HG02588 (cell line): ENCODE measurements around the gene PSMC6.

ENCODE experiments used
- ATAC-seq: cut with Tn5 transposase; IDR thresholded peaks from one replicate; pipeline ENCODE4 v1.9.1; 2021; ENCODE audit warnings: mild to moderate bottlenecking, moderate library complexity; ENCODE audit not compliant: unreplicated experiment

PSMC6 gene

GRCh38 chr14:52776816-52777215 lies 69.8 kb downstream of the PSMC6 start:
- ATAC-seq: no peak
